ENCODE measurements around the gene FOXK1.

- no peak for TF ChIP-seq ZNF408 (CRISPR knock-in tag; IDR thresholded peaks at IDR 0.05; ENCODE audit: low read depth)
- TF ChIP-seq LEF1 (IDR thresholded peaks at IDR 0.05) = no peak
- TF ChIP-seq PRPF4 (IDR thresholded peaks at IDR 0.05; ENCODE audit: insufficient read depth, low read depth, low read length, poor library complexity, severe bottlenecking) = no peak
- TF ChIP-seq CHCHD3 (CRISPR knock-in tag; IDR thresholded peaks at IDR 0.05) = no peak
- TF ChIP-seq SLC30A9 (CRISPR knock-in tag; IDR thresholded peaks at IDR 0.05) = no peak
- TF ChIP-seq GATAD2B (IDR thresholded peaks at IDR 0.05; ENCODE audit: borderline replicate concordance) = no peak
- TF ChIP-seq FOSL1 (tag; conservative IDR thresholded peaks at IDR 0.05) = no peak
- TF ChIP-seq MAX (CRISPR knock-in tag; IDR thresholded peaks at IDR 0.05) = no peak
- TF ChIP-seq GMEB1 (CRISPR knock-in tag; IDR thresholded peaks at IDR 0.05) = no peak
- no peak for TF ChIP-seq RBM25 (IDR thresholded peaks at IDR 0.05; ENCODE audit: low read depth, low read length, severe bottlenecking)
Observed at GRCh38 chr7:4712281-4713182, 30.4 kb downstream of the FOXK1 start.

All from K562 (cell line).